Liver (tissue), 3 donors: ENCODE measurements around the gene CREB3L2.

ENCODE experiments used
- ATF3 ChIP-seq: IDR thresholded peaks from 2 replicates; pipeline ENCODE4 v1.6.1; 2016; ENCODE audit warnings: antibody characterized with exemption
- CTCF ChIP-seq: fragments of 150-350 bp; IDR thresholded peaks from 2 replicates; pipeline ENCODE4 v1.5.1; 2017; ENCODE audit warnings: improper control_type of control experiment, low read depth, low read length; ENCODE audit not compliant: missing input control
- EGR1 ChIP-seq, 2 donors: IDR thresholded peaks; 2 replicates each; pipeline ENCODE4 v1.6.1; 2016 to 2018; ENCODE audit warnings: antibody characterized with exemption in 2 of 2, low read depth in 2 of 2
- HNF4A ChIP-seq, 2 donors: conservative IDR thresholded peaks; 2 replicates each; pipeline ENCODE4 v1.6.1; 2016; ENCODE audit warnings: antibody characterized with exemption in 2 of 2, mild to moderate bottlenecking in 2 of 2
- MAX ChIP-seq: IDR thresholded peaks from 2 replicates; pipeline ENCODE4 v1.6.1; 2016; ENCODE audit warnings: antibody characterized with exemption
- NR2F2 ChIP-seq: IDR thresholded peaks from 2 replicates; pipeline ENCODE4 v1.6.1; 2016; ENCODE audit warnings: antibody characterized with exemption
- SP1 ChIP-seq: IDR thresholded peaks from 2 replicates; pipeline ENCODE4 v1.6.1; 2018; ENCODE audit warnings: antibody characterized with exemption, mild to moderate bottlenecking
- TAF1 ChIP-seq: conservative IDR thresholded peaks from 2 replicates; pipeline ENCODE4 v1.6.1; 2016; ENCODE audit warnings: antibody characterized with exemption, mild to moderate bottlenecking
- YY1 ChIP-seq: IDR thresholded peaks from 2 replicates; pipeline ENCODE4 v1.6.1; 2016; ENCODE audit warnings: antibody characterized with exemption, mild to moderate bottlenecking
- TF ChIP-seq, protein P1 (sequence below): IDR thresholded peaks from 2 replicates; pipeline ENCODE4 v1.6.1; 2016; ENCODE audit warnings: antibody characterized with exemption, mild to moderate bottlenecking
- donor health status: healthy.
- donor health status: healthy.

GRCh38 chr7:137862964-137863363, 138.9 kb downstream of the CREB3L2 start:
- TF ChIP-seq NR2F2 (no peak), CTCF (no peak), MAX (no peak), YY1 (no peak), EGR1 (IDR thresholded peaks at IDR 0.05; ENCODE audit: low read depth in 2 of 2) (no peak), TAF1 (no peak), ATF3 (no peak), SP1 (no peak), HNF4A (conservative IDR thresholded peaks at IDR 0.05) (no peak)
- TF ChIP-seq, protein P1, sequence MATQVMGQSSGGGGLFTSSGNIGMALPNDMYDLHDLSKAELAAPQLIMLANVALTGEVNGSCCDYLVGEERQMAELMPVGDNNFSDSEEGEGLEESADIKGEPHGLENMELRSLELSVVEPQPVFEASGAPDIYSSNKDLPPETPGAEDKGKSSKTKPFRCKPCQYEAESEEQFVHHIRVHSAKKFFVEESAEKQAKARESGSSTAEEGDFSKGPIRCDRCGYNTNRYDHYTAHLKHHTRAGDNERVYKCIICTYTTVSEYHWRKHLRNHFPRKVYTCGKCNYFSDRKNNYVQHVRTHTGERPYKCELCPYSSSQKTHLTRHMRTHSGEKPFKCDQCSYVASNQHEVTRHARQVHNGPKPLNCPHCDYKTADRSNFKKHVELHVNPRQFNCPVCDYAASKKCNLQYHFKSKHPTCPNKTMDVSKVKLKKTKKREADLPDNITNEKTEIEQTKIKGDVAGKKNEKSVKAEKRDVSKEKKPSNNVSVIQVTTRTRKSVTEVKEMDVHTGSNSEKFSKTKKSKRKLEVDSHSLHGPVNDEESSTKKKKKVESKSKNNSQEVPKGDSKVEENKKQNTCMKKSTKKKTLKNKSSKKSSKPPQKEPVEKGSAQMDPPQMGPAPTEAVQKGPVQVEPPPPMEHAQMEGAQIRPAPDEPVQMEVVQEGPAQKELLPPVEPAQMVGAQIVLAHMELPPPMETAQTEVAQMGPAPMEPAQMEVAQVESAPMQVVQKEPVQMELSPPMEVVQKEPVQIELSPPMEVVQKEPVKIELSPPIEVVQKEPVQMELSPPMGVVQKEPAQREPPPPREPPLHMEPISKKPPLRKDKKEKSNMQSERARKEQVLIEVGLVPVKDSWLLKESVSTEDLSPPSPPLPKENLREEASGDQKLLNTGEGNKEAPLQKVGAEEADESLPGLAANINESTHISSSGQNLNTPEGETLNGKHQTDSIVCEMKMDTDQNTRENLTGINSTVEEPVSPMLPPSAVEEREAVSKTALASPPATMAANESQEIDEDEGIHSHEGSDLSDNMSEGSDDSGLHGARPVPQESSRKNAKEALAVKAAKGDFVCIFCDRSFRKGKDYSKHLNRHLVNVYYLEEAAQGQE, result no peak
